GM12878 (cell line): ENCODE results near the gene SIRT5. TPM values are rescaled to one million over a fixed set of nuclear protein-coding genes. Genes with fewer than 3 reads are reported as not detected.

Source experiments
- ATAC-seq: fragments of 200-7000 bp; cut with Tn5 transposase; 3 replicates; pipeline ENCODE4 v1.9.1; 2020; ENCODE audit warnings: mild to moderate bottlenecking, moderate library complexity
- BruUV-seq: library from RNA; stranded (reverse); fragments of 400-500 nt; replicated peaks from 2 replicates; lab custom pipeline; 2021; lab: Mats Ljungman, UMichigan
- CTCF ChIA-PET: fragments of 300-600 bp; sonication (Branson Sonifier 250); formaldehyde crosslinking; extraction: SDS; loops from one replicate; lab custom pipeline; 2021; ENCODE audit warnings: inconsistent platforms; lab: Yijun Ruan, JAX
- POLR2A ChIA-PET: fragments of 350-600 bp; formaldehyde crosslinking; extraction: SDS; loops from one replicate; lab custom pipeline; 2021; ENCODE audit warnings: inconsistent platforms; lab: Charles Lee
- RAD21 ChIA-PET: fragments of 300-600 bp; sonication (Branson Sonifier 250); formaldehyde crosslinking; loops from one replicate; lab custom pipeline; 2023; ENCODE audit warnings: antibody characterized with exemption; ENCODE audit not compliant: unreplicated experiment; lab: Charles Lee
- SMC1A ChIA-PET: fragments of 300-600 bp; sonication (Branson Sonifier 250); formaldehyde crosslinking; loops from one replicate; lab custom pipeline; 2023; ENCODE audit not compliant: unreplicated experiment, uncharacterized antibody; lab: Charles Lee
- DNase-seq: peaks from one replicate; pipeline ENCODE4 v3.0.0-alpha.2; 2011; ENCODE audit warnings: low read depth, low spot score
- FAIRE-seq: peaks from 3 replicates; lab custom pipeline; 2011; peaks lifted over from hg19 to GRCh38; lab: Jason Lieb, UNC
- H2AFZ ChIP-seq: 2 replicates; pipeline ENCODE4 v1.6.0; 2011; ENCODE audit warnings: low read depth, low read length, control low read depth; ENCODE audit not compliant: control insufficient read depth
- H3K27ac ChIP-seq: 2 replicates; pipeline ENCODE4 v1.5.1; 2011; ENCODE audit warnings: control low read depth; ENCODE audit not compliant: control insufficient read depth, insufficient read depth
- H3K27me3 ChIP-seq, 2 experiments: replicated peaks in 1 of 2; 2 replicates each; pipeline versions ENCODE4 v1.6.0 to v1.6.1; 2011; ENCODE audit warnings: low read length in 1 of 2; ENCODE audit not compliant: control insufficient read depth in 2 of 2, insufficient read depth in 2 of 2
- H3K36me3 ChIP-seq, 2 experiments: 2 replicates each; pipeline ENCODE4 v1.5.1; 2011; ENCODE audit warnings: low read length in 1 of 2; ENCODE audit not compliant: control insufficient read depth in 2 of 2, insufficient read depth in 2 of 2
- H3K4me1 ChIP-seq: 2 replicates; pipeline ENCODE4 v1.6.1; 2011; ENCODE audit warnings: mild to moderate bottlenecking, low read length, moderate library complexity, mixed read lengths; ENCODE audit not compliant: control insufficient read depth, insufficient read depth
- H3K4me2 ChIP-seq: 2 replicates; pipeline ENCODE4 v1.6.0; 2011; ENCODE audit warnings: control low read depth; ENCODE audit not compliant: control insufficient read depth, insufficient read depth
- H3K4me3 ChIP-seq: fragments of 200-600 bp; sonication (generic); 2 replicates; pipeline ENCODE4 v1.5.1; 2016
- H3K79me2 ChIP-seq: 2 replicates; pipeline ENCODE4 v1.6.0; 2011; ENCODE audit warnings: low read length; ENCODE audit not compliant: control insufficient read depth, insufficient read depth
- H3K9ac ChIP-seq: 2 replicates; pipeline ENCODE4 v1.8.0; 2011; ENCODE audit warnings: low read length, control low read depth, mixed read lengths; ENCODE audit not compliant: control insufficient read depth, insufficient read depth
- H3K9me3 ChIP-seq: replicated peaks from 3 replicates; pipeline ENCODE4 v1.5.1; 2011; ENCODE audit warnings: mild to moderate bottlenecking, low read length; ENCODE audit not compliant: control insufficient read depth, insufficient read depth
- H4K20me1 ChIP-seq: 2 replicates; pipeline ENCODE4 v1.6.0; 2011; ENCODE audit not compliant: control insufficient read depth, insufficient read depth
- CBX3 ChIP-seq: fragments of 200-600 bp; sonication (generic); IDR thresholded peaks from 2 replicates; pipeline ENCODE4 v1.6.1; 2016; ENCODE audit warnings: low read depth, borderline replicate concordance
- FOXK2 ChIP-seq: fragments of 450-650 bp; IDR thresholded peaks from 2 replicates; pipeline ENCODE4 v1.6.1; 2017; ENCODE audit warnings: mild to moderate bottlenecking, moderate library complexity
- NFXL1 ChIP-seq: fragments of 450-650 bp; IDR thresholded peaks from 2 replicates; pipeline ENCODE4 v1.6.1; 2017; ENCODE audit warnings: antibody characterized with exemption, mild to moderate bottlenecking, borderline replicate concordance
- RFX5 ChIP-seq: IDR thresholded peaks from 2 replicates; pipeline ENCODE4 v1.6.1; 2011; ENCODE audit warnings: low read depth, low read length, improper control_type of control experiment
- SMARCA5 ChIP-seq: fragments of 450-650 bp; IDR thresholded peaks from 2 replicates; pipeline ENCODE4 v1.6.1; 2017; ENCODE audit warnings: mild to moderate bottlenecking
- ZBED1 ChIP-seq: IDR thresholded peaks from 2 replicates; pipeline ENCODE4 v1.6.1; 2016; ENCODE audit warnings: borderline replicate concordance
- ZNF384 ChIP-seq: IDR thresholded peaks from 2 replicates; pipeline ENCODE4 v1.6.1; 2012; ENCODE audit warnings: low read depth, mild to moderate bottlenecking, low read length, improper control_type of control experiment, borderline replicate concordance
- WGBS: methylation state at CpG from one replicate; pipeline ENCODE4 v1.1.6; 2016; ENCODE audit warnings: low lambda C conversion rate; ENCODE audit not compliant: insufficient replicate concordance, insufficient coverage; ENCODE audit errors: missing lambda C conversion rate; 5-methylcytosine and 5-hydroxymethylcytosine counted together
- in situ Hi-C: fragments of 300-500 bp; cut with MboI; formaldehyde crosslinking; loops from 9 replicates; pipeline ENCODE4 v1.14.3; 2018; ENCODE audit warnings: mixed read lengths
- intact Hi-C: fragments of 100-400 bp; cut with micrococcal nuclease; formaldehyde crosslinking; loops from one replicate; pipeline ENCODE4 v1.14.2; 2022; ENCODE audit not compliant: unreplicated experiment
- polyA plus RNA-seq, 11 experiments: library from polyadenylated mRNA; depleted of rRNA in 4 of 11; unstranded in 6 of 11; stranded (reverse) in 5 of 11; fragments of >200 nt; fragmentation: Nextera tagmentation in 4 of 11; fragmentation: Illumina TruSeq in 1 of 11; extraction: Ambion mirVana in 4 of 11; extraction: Trizol in 1 of 11; gene quantifications; 1 replicate in 1 of 11; 2 replicates in 10 of 11; pipeline versions ENCODE4 v1.2.1 to v1.2.3, GENCODE V29; 2011 to 2016; ENCODE audit warnings: inconsistent platforms in 2 of 11, missing spikeins in 2 of 11, low read depth in 1 of 11
- total RNA-seq, 4 experiments: library from RNA; depleted of rRNA in 3 of 4; stranded (reverse); fragments of >200 nt in 3 of 4; fragmentation: Illumina TruSeq in 1 of 4; extraction: Trizol in 1 of 4; gene quantifications; 2 replicates each; pipeline versions ENCODE4 v1.2.1 to v1.2.3, GENCODE V29; 2013 to 2021
- TF ChIP-seq, protein P1 (sequence below): fragments of 450-650 bp; IDR thresholded peaks from 2 replicates; pipeline ENCODE4 v1.6.1; 2017; ENCODE audit warnings: antibody characterized with exemption, mild to moderate bottlenecking, moderate library complexity

SIRT5 gene
- total and polyA plus RNA-seq, 10 of the 15 experiments (the other 5 are each of a cell fraction or from before 2014, with no cell fraction given), result 1.7 to 12.4 (median 10.0) TPM

DNA sequence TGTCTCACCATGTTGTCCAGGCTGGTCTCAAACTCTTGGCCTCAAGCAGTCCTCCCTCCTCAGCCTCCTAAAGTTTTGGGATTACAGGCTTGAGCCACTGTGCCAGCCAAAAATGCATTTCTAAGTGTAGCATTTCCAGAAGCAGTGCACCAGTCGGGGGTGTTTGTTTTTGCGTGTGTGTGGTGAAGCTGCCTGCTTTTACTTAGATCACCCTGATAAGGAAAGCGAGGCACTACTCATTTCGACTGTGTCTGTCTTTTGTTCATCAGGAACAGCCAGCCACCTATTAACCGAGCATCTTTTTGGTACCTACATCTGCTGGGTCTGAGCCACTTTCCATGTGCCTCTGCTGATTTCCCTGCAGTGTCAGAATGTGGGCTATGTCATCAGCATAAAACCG lies 18.7 kb downstream of the SIRT5 start:
- no peak for DNase-seq
- Histone ChIP-seq H3K4me1 (no peaks in the 10 kb centered on the region), H3K4me3 (no peak overlapping the region), H2AFZ (no peak overlapping the region), H4K20me1 (no peaks in the 10 kb centered on the region), H3K9ac (no peak overlapping the region), H3K79me2 (no peaks in the 10 kb centered on the region), H3K4me2 (no peak overlapping the region), H3K27ac (no peak overlapping the region), H3K36me3 (peaks cover 0 to 7% of the 10 kb centered on the region in 2 experiments; a peak in 2 of 4 replicates), H3K27me3 (no peaks in the 10 kb centered on the region), H3K9me3 (no peaks in the 10 kb centered on the region)
- ATAC-seq, result no peak
- SMC1A ChIA-PET, result no interaction called here
- CTCF ChIA-PET, result no interaction called here
- BruUV-seq, result no TSS peak
- intact Hi-C loops (no loop called here), in situ Hi-C loops (no loop called here)
- POLR2A ChIA-PET, result interaction anchor here (0.7 kb wide), 1 partner anchor 247 kb away, joined by 4 read pairs; no protein-coding TSS in a partner anchor
- no peak for TF ChIP-seq CBX3
- RAD21 ChIA-PET, result no interaction called here
- 94% methylated on average over 6 of the region's 6 CpGs for WGBS
- FAIRE-seq, result no peak

- ATAC-seq (no peak), DNase-seq (no peak), FAIRE-seq (no peak)
- no peaks in the 10 kb centered on the region for H3K4me1 ChIP-seq
- TF ChIP-seq ZNF384 (no peak), ZBED1 (no peak), NFXL1 (no peak), SMARCA5 (no peak), FOXK2 (no peak), RFX5 (no peak)
- TF ChIP-seq, protein P1, sequence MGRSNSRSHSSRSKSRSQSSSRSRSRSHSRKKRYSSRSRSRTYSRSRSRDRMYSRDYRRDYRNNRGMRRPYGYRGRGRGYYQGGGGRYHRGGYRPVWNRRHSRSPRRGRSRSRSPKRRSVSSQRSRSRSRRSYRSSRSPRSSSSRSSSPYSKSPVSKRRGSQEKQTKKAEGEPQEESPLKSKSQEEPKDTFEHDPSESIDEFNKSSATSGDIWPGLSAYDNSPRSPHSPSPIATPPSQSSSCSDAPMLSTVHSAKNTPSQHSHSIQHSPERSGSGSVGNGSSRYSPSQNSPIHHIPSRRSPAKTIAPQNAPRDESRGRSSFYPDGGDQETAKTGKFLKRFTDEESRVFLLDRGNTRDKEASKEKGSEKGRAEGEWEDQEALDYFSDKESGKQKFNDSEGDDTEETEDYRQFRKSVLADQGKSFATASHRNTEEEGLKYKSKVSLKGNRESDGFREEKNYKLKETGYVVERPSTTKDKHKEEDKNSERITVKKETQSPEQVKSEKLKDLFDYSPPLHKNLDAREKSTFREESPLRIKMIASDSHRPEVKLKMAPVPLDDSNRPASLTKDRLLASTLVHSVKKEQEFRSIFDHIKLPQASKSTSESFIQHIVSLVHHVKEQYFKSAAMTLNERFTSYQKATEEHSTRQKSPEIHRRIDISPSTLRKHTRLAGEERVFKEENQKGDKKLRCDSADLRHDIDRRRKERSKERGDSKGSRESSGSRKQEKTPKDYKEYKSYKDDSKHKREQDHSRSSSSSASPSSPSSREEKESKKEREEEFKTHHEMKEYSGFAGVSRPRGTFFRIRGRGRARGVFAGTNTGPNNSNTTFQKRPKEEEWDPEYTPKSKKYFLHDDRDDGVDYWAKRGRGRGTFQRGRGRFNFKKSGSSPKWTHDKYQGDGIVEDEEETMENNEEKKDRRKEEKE, result no peak
- H3K9ac ChIP-seq, result no peak overlapping the region
- H3K27me3 ChIP-seq, result no peaks in the 10 kb centered on the region
- H3K9me3 ChIP-seq, result no peaks in the 10 kb centered on the region
- no peaks in the 10 kb centered on the region for H4K20me1 ChIP-seq
- ChIA-PET SMC1A (interaction anchor here (2.1 kb wide), 1 partner anchor 11 kb away, joined by 6 read pairs; no protein-coding TSS in a partner anchor), POLR2A (no interaction called here), RAD21 (no interaction called here), CTCF (interaction anchor here (2.1 kb wide), 1 partner anchor 19 kb away, joined by 8 read pairs; the partner anchor contains the start of gene SIRT5)
- H3K4me3 ChIP-seq, result no peak overlapping the region
- 83% methylated on average over 6 of the region's 6 CpGs for WGBS
- no TSS peak for BruUV-seq
- H3K36me3 ChIP-seq, result peaks cover 0 to 12% of the 10 kb centered on the region in 2 experiments; a peak in 2 of 4 replicates
- H2AFZ ChIP-seq, result no peak overlapping the region
- in situ Hi-C loops, result no loop called here
- no peak overlapping the region for H3K27ac ChIP-seq
- H3K4me2 ChIP-seq, result no peak overlapping the region
- intact Hi-C loops, result no loop called here
- H3K79me2 ChIP-seq, result no peaks in the 10 kb centered on the region
These were observed 19.3 kb downstream of the SIRT5 start for GRCh38 chr6:13593720-13594119.
